H9 (cell line): ENCODE data around the gene GIMAP1. TPM values are rescaled to one million over a fixed set of nuclear protein-coding genes. Genes with fewer than 3 reads are reported as not detected.

ENCODE experiments used
- DNase-seq: peaks from one replicate; pipeline ENCODE4 v3.0.0-alpha.2; 2017
- H2AFZ ChIP-seq: one replicate; pipeline ENCODE4 v1.6.1; 2013; ENCODE audit warnings: mild to moderate bottlenecking, low read length, control low read depth, moderate library complexity
- H2AK5ac ChIP-seq: 2 replicates; pipeline ENCODE4 v1.6.1; 2013; ENCODE audit warnings: low read length, control low read depth, mixed read lengths; ENCODE audit not compliant: insufficient read length
- H2BK120ac ChIP-seq: one replicate; pipeline ENCODE4 v1.6.1; 2013; ENCODE audit warnings: low read depth, mild to moderate bottlenecking, low read length, control low read depth, inconsistent platforms; ENCODE audit not compliant: poor library complexity, severe bottlenecking
- H2BK12ac ChIP-seq: 2 replicates; pipeline ENCODE4 v1.6.1; 2013; ENCODE audit warnings: low read length, control low read depth, mixed read lengths, low read depth; ENCODE audit not compliant: insufficient read length
- H2BK15ac ChIP-seq: 2 replicates; pipeline ENCODE4 v1.6.1; 2013; ENCODE audit warnings: low read depth, low read length, control low read depth
- H2BK20ac ChIP-seq: one replicate; pipeline ENCODE4 v1.6.1; 2013; ENCODE audit warnings: low read depth, mild to moderate bottlenecking, low read length, control low read depth, inconsistent platforms; ENCODE audit not compliant: poor library complexity, severe bottlenecking
- H2BK5ac ChIP-seq: 2 replicates; pipeline ENCODE4 v1.6.1; 2013; ENCODE audit warnings: low read length, control low read depth, mixed read lengths; ENCODE audit not compliant: insufficient read length
- H3K14ac ChIP-seq: 2 replicates; pipeline ENCODE4 v1.6.1; 2013; ENCODE audit warnings: low read length, control low read depth; ENCODE audit not compliant: insufficient read depth
- H3K18ac ChIP-seq: 2 replicates; pipeline ENCODE4 v1.6.1; 2013; ENCODE audit warnings: low read depth, mild to moderate bottlenecking, mixed read lengths, low read length, control low read depth; ENCODE audit not compliant: insufficient read length
- H3K23ac ChIP-seq: 2 replicates; pipeline ENCODE4 v1.6.1; 2013; ENCODE audit warnings: low read length, control low read depth, mixed read lengths, low read depth; ENCODE audit not compliant: insufficient read length
- H3K23me2 ChIP-seq: 2 replicates; pipeline ENCODE4 v1.6.1; 2013; ENCODE audit warnings: low read depth, mild to moderate bottlenecking, mixed read lengths, low read length, control low read depth; ENCODE audit not compliant: insufficient read length, poor library complexity, severe bottlenecking
- H3K27ac ChIP-seq: 2 replicates; pipeline ENCODE4 v1.5.1; 2013; ENCODE audit warnings: low read length, control low read depth, mixed read lengths, low read depth; ENCODE audit not compliant: insufficient read length
- H3K27me3 ChIP-seq: 2 replicates; pipeline ENCODE4 v1.6.1; 2013; ENCODE audit warnings: low read length, control low read depth, inconsistent platforms; ENCODE audit not compliant: insufficient read depth
- H3K4ac ChIP-seq: 2 replicates; pipeline ENCODE4 v1.6.1; 2013; ENCODE audit warnings: low read depth, mild to moderate bottlenecking, control low read depth, inconsistent platforms, low read length, moderate library complexity
- H3K4me1 ChIP-seq: 2 replicates; pipeline ENCODE4 v1.6.1; 2013; ENCODE audit warnings: low read length, control low read depth, inconsistent platforms; ENCODE audit not compliant: insufficient read depth
- H3K4me2 ChIP-seq: 2 replicates; pipeline ENCODE4 v1.6.1; 2013; ENCODE audit warnings: low read length, control low read depth, mixed read lengths; ENCODE audit not compliant: insufficient read length, insufficient read depth
- H3K56ac ChIP-seq: 2 replicates; pipeline ENCODE4 v1.6.1; 2013; ENCODE audit warnings: low read depth, mild to moderate bottlenecking, mixed read lengths, low read length, control low read depth; ENCODE audit not compliant: insufficient read length
- H3K79me1 ChIP-seq: 2 replicates; pipeline ENCODE4 v1.6.1; 2013; ENCODE audit warnings: low read depth, mild to moderate bottlenecking, moderate library complexity, low read length, control low read depth, inconsistent platforms; ENCODE audit not compliant: insufficient read depth, poor library complexity, severe bottlenecking
- H3K79me2 ChIP-seq: 2 replicates; pipeline ENCODE4 v1.6.1; 2013; ENCODE audit warnings: low read length, control low read depth, inconsistent platforms; ENCODE audit not compliant: insufficient read depth
- H3K9ac ChIP-seq: 2 replicates; pipeline ENCODE4 v1.6.1; 2013; ENCODE audit warnings: low read length, control low read depth, mixed read lengths; ENCODE audit not compliant: insufficient read length; ENCODE audit errors: extremely low read depth
- H3K9me3 ChIP-seq: one replicate; pipeline ENCODE4 v1.6.1; 2013; ENCODE audit warnings: low read depth, low read length, inconsistent platforms; ENCODE audit not compliant: control insufficient read depth
- H3T11ph ChIP-seq: one replicate; pipeline ENCODE4 v1.6.1; 2013; ENCODE audit warnings: mild to moderate bottlenecking, low read length, control low read depth, inconsistent platforms
- H4K20me1 ChIP-seq: one replicate; pipeline ENCODE4 v1.6.1; 2013; ENCODE audit not compliant: control insufficient read depth, insufficient read length, insufficient read depth
- H4K5ac ChIP-seq: 2 replicates; pipeline ENCODE4 v1.6.1; 2013; ENCODE audit warnings: low read depth, mild to moderate bottlenecking, mixed read lengths, low read length, control low read depth; ENCODE audit not compliant: insufficient read length
- H4K8ac ChIP-seq: replicated peaks from 2 replicates; pipeline ENCODE4 v1.6.1; 2013; ENCODE audit warnings: low read length, control low read depth, mixed read lengths, low read depth; ENCODE audit not compliant: insufficient read length
- H4K91ac ChIP-seq: 2 replicates; pipeline ENCODE4 v1.6.1; 2013; ENCODE audit warnings: low read depth, mild to moderate bottlenecking, moderate library complexity, mixed read lengths, low read length, control low read depth; ENCODE audit not compliant: insufficient read length
- H3K27ac Mint-ChIP-seq, 3 experiments: 2 replicates in 2 of 3; 3 replicates in 1 of 3; pipeline ENCODE4 v1.8.0; 2020 to 2021; ENCODE audit warnings: mixed read lengths in 3 of 3, mild to moderate bottlenecking in 1 of 3, moderate library complexity in 1 of 3
- H3K27me3 Mint-ChIP-seq: 2 replicates; pipeline ENCODE4 v1.8.0; 2021; ENCODE audit warnings: low read depth, mild to moderate bottlenecking, moderate library complexity, mixed read lengths
- H3K36me3 Mint-ChIP-seq, 3 experiments: 2 replicates in 2 of 3; 3 replicates in 1 of 3; pipeline ENCODE4 v1.8.0; 2020 to 2021; ENCODE audit warnings: low read depth in 3 of 3, mixed read lengths in 3 of 3; ENCODE audit not compliant: insufficient read depth in 1 of 3
- H3K4me1 Mint-ChIP-seq, 2 experiments: 2 replicates each; pipeline ENCODE4 v1.8.0; 2020; ENCODE audit warnings: mixed read lengths in 2 of 2
- H3K4me3 Mint-ChIP-seq, 2 experiments: 2 replicates in 1 of 2; 3 replicates in 1 of 2; pipeline ENCODE4 v1.8.0; 2020 to 2021; ENCODE audit warnings: mild to moderate bottlenecking in 2 of 2, mixed read lengths in 2 of 2, moderate library complexity in 1 of 2
- H3K9me3 Mint-ChIP-seq, 2 experiments: 2 replicates in 1 of 2; 3 replicates in 1 of 2; pipeline ENCODE4 v1.8.0; 2020; ENCODE audit warnings: mild to moderate bottlenecking in 2 of 2, mixed read lengths in 2 of 2, moderate library complexity in 1 of 2
- WGBS: extraction: QIAGEN DNeasy Blood & Tissue Kit; methylation state at CpG from one replicate; pipeline ENCODE4 v1.1.7; 2013; ENCODE audit warnings: missing lambda C conversion rate, low lambda C conversion rate, mixed read lengths; ENCODE audit not compliant: insufficient read length; ENCODE audit errors: extremely low coverage; 5-methylcytosine and 5-hydroxymethylcytosine counted together
- total RNA-seq: library from RNA; stranded (reverse); gene quantifications from 2 replicates; pipeline ENCODE4 v1.2.1, GENCODE V29; 2021
- TF ChIP-seq, protein P1 (sequence below): fragments of 200-600 bp; sonication (generic); conservative IDR thresholded peaks from 3 replicates; pipeline ENCODE4 v1.8.0; 2021; ENCODE audit warnings: antibody characterized with exemption, mild to moderate bottlenecking

GIMAP1 gene
- total RNA-seq, 1 experiment from 2014 or later: not detected

DNA sequence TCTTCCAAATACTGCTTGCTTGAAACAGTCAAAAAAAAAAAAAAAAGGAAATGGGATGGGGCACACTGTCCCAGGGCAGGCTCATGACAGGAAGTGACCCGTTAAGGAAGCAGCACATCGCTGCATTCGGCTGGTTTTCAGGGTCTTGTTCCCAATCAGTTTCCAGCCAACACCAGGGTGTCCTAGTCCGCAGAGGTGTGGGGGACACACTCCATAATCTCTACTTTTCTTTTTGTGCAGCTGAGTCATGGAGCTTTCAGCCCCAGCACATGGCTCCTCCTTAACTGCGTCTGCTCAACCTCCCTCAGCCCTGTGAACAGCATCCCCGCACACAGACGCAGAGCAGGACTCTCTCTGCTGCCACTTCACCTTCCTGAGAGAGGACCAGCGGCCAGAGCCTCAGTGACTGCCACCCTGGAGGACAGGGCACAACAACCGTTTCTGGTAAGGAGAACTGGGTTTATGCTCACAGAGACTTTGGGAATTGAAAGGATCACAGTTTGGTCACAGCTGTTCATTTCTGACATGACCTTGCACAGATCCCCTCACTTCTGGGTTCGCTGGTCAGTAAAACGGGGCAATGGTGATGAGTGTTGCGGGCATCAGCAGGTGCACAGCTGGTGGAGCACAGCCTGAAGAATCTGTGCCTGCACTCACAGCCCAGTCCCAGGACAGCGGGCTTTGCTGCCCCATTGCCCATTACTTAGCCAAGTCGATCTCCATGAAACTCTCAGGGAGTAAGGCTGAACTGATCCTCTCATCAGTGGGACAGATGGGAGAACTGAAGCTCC is 21.0 kb downstream of the GIMAP1 start, which contains the start of gene GIMAP5:
Gene GIMAP5 (plus strand): TSS at position 154 of the 791 bp plus-strand sequence. CDS start 3,467 bp downstream, outside the sequence.
- Histone ChIP-seq H3K56ac (no peak within 1 kb of the TSS), H3K27me3 (peaks cover 93% of the 10 kb centered on the region), H2AFZ (no peak within 1 kb of the TSS), H2BK20ac (no peak within 1 kb of the TSS), H3K23me2 (no peaks in the 10 kb centered on the region), H4K91ac (no peak within 1 kb of the TSS), H3K14ac (no peak within 1 kb of the TSS), H2BK12ac (no peak within 1 kb of the TSS), H3K27ac (no peak within 1 kb of the TSS), H3K79me2 (no peaks in the 10 kb centered on the region), H2AK5ac (no peak within 1 kb of the TSS), H3K23ac (no peak within 1 kb of the TSS), H2BK120ac (no peak within 1 kb of the TSS), H3K18ac (no peak within 1 kb of the TSS), H3K4me1 (no peaks in the 10 kb centered on the region), H3T11ph (no peak within 1 kb of the TSS), H4K5ac (no peak within 1 kb of the TSS), H3K9ac (no peak within 1 kb of the TSS), H4K8ac (no peak within 1 kb of the TSS), H3K4ac (no peak within 1 kb of the TSS), H3K79me1 (no peaks in the 10 kb centered on the region), H2BK5ac (no peak within 1 kb of the TSS), H3K9me3 (peaks cover 7% of the 10 kb centered on the region), H2BK15ac (no peak within 1 kb of the TSS), H4K20me1 (no peaks in the 10 kb centered on the region), H3K4me2 (no peak within 1 kb of the TSS)
- H3K27me3 Mint-ChIP-seq: peaks cover 100% of the 10 kb centered on the region
- H3K9me3 Mint-ChIP-seq: peaks cover 16 to 35% of the 10 kb centered on the region in 2 experiments
- H3K4me3 Mint-ChIP-seq: no peak within 1 kb of the TSS
- H3K36me3 Mint-ChIP-seq: no peaks in the 10 kb centered on the region
- no CpG with 5 or more reads among the region's 14 CpGs for WGBS
- no peak for DNase-seq
- TF ChIP-seq, protein P1, sequence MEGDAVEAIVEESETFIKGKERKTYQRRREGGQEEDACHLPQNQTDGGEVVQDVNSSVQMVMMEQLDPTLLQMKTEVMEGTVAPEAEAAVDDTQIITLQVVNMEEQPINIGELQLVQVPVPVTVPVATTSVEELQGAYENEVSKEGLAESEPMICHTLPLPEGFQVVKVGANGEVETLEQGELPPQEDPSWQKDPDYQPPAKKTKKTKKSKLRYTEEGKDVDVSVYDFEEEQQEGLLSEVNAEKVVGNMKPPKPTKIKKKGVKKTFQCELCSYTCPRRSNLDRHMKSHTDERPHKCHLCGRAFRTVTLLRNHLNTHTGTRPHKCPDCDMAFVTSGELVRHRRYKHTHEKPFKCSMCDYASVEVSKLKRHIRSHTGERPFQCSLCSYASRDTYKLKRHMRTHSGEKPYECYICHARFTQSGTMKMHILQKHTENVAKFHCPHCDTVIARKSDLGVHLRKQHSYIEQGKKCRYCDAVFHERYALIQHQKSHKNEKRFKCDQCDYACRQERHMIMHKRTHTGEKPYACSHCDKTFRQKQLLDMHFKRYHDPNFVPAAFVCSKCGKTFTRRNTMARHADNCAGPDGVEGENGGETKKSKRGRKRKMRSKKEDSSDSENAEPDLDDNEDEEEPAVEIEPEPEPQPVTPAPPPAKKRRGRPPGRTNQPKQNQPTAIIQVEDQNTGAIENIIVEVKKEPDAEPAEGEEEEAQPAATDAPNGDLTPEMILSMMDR: no peak
- H3K27ac Mint-ChIP-seq: no peak within 1 kb of the TSS; a peak in 1 of 7 replicates
- H3K4me1 Mint-ChIP-seq: peaks cover 5 to 7% of the 10 kb centered on the region in 2 experiments; a peak in 3 of 4 replicates
